D721Med (cell line): ENCODE data around the gene BARHL1.

Source experiments
- DNase-seq: peaks from one replicate; pipeline ENCODE4 v3.0.0; 2011; ENCODE audit warnings: low spot score; ENCODE audit not compliant: insufficient read length
- FAIRE-seq: peaks from 2 replicates; lab custom pipeline; 2011; peaks lifted over from hg19 to GRCh38; lab: Jason Lieb, UNC
- CTCF ChIP-seq: IDR thresholded peaks from 2 replicates; pipeline ENCODE4 v1.5.1; 2012; ENCODE audit warnings: mild to moderate bottlenecking, control low read depth; ENCODE audit not compliant: insufficient read depth; ENCODE audit errors: missing control alignments

BARHL1 gene

GRCh38 chr9:132555528-132555927, 26.9 kb upstream of the BARHL1 start:
- no peak for TF ChIP-seq CTCF

GRCh38 chr9:132556235-132556634, 26.2 kb upstream of the BARHL1 start:
- DNase-seq (no peak), FAIRE-seq (no peak)
- TF ChIP-seq CTCF, result no peak

More at GRCh38 chr9:132555528-132555927, 26.9 kb upstream of the BARHL1 start:
- DNase-seq (no peak), FAIRE-seq (no peak)

- no peak for TF ChIP-seq CTCF
- DNase-seq (no peak), FAIRE-seq (no peak)
These were observed 25.7 kb upstream of the BARHL1 start for GRCh38 chr9:132556714-132557113.

- FAIRE-seq (no peak), DNase-seq (no peak)
- TF ChIP-seq CTCF, result no peak
These were observed 25.2 kb upstream of the BARHL1 start for GRCh38 chr9:132557159-132557558.

GRCh38 chr9:132559711-132560110, 22.7 kb upstream of the BARHL1 start:
- no peak for TF ChIP-seq CTCF
- no peak for FAIRE-seq
- DNase-seq, result no peak

DNA sequence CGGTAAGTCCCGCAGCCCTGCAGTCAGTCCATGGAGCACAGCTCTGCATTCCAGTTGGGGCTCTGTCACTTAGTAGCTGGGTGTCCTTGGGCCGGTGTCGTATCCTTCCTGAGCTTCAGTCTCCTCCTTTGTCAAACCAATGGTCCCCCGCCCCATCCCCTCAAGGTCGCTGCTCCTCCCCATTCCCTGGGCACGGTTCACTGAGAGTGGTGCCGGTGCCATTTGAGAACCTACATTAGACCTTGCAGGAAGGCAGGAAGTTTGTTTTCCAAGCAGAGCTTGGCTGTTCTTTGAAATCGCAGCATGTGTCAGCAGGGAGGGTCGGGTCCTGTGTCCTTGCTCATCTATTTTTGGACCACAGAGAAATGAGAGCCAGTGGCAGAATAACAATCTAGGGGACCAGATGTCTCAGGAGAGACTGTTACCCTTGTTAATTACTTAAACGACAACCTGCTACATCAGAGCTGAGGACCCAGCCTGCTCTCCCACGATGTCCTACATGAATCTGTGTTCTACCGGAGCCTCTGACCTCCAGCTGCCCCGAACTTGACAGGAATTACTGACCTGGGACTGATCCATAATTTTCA, 21.7 kb upstream of the BARHL1 start:
- DNase-seq, result no peak
- no peak for TF ChIP-seq CTCF
- no peak for FAIRE-seq

- no peak for TF ChIP-seq CTCF
- FAIRE-seq (no peak), DNase-seq (no peak)
These were observed 20.2 kb upstream of the BARHL1 start for GRCh38 chr9:132562306-132562573.
